SK-N-SH (cell line): Measurements from ENCODE around the gene ADAMTS9.

Source experiments
- CTCF ChIP-seq: fragments of 200-600 bp; sonication (generic); IDR thresholded peaks from 2 replicates; pipeline ENCODE4 v1.6.1; 2017; ENCODE audit warnings: antibody characterized with exemption, mild to moderate bottlenecking, moderate library complexity
- ELF1 ChIP-seq: IDR thresholded peaks from 2 replicates; pipeline ENCODE4 v1.4.0; 2012
- JUND ChIP-seq: IDR thresholded peaks from 2 replicates; pipeline ENCODE4 v1.4.0; 2012
- MEF2A ChIP-seq: IDR thresholded peaks from 2 replicates; pipeline ENCODE4 v1.4.0; 2012; ENCODE audit warnings: low read depth, borderline replicate concordance
- POLR2AphosphoS5 ChIP-seq: IDR thresholded peaks from 2 replicates; pipeline ENCODE4 v1.6.1; 2012; ENCODE audit warnings: low read depth, low read length
- SMC3 ChIP-seq: IDR thresholded peaks from 2 replicates; pipeline ENCODE4 v1.6.1; 2012; ENCODE audit warnings: low read depth, low read length, improper control_type of control experiment
- TAF1 ChIP-seq: IDR thresholded peaks from 2 replicates; pipeline ENCODE4 v1.6.1; 2012; ENCODE audit warnings: low read depth, mild to moderate bottlenecking, low read length, moderate library complexity, borderline replicate concordance
- TCF12 ChIP-seq: IDR thresholded peaks from 2 replicates; pipeline ENCODE4 v1.4.0; 2012
- TEAD4 ChIP-seq: IDR thresholded peaks from 2 replicates; pipeline ENCODE4 v1.4.0; 2012; ENCODE audit warnings: mild to moderate bottlenecking, borderline replicate concordance; ENCODE audit not compliant: insufficient read depth
- TF ChIP-seq, protein P1 (sequence below): IDR thresholded peaks from 2 replicates; pipeline ENCODE4 v1.4.0; 2012; ENCODE audit warnings: low read depth, borderline replicate concordance
- TF ChIP-seq, protein P2 (sequence below): IDR thresholded peaks from 2 replicates; pipeline ENCODE4; 2012

- TF ChIP-seq CTCF, result no peak
- no peak for TF ChIP-seq ELF1
- no peak for TF ChIP-seq POLR2AphosphoS5
- TF ChIP-seq JUND, result no peak
- no peak for TF ChIP-seq TCF12
- TF ChIP-seq, protein P1, sequence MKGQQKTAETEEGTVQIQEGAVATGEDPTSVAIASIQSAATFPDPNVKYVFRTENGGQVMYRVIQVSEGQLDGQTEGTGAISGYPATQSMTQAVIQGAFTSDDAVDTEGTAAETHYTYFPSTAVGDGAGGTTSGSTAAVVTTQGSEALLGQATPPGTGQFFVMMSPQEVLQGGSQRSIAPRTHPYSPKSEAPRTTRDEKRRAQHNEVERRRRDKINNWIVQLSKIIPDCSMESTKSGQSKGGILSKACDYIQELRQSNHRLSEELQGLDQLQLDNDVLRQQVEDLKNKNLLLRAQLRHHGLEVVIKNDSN, result no peak
- TF ChIP-seq MEF2A, result no peak
- TF ChIP-seq SMC3, result no peak
- TF ChIP-seq TAF1, result no peak
- no peak for TF ChIP-seq TEAD4
- TF ChIP-seq, protein P2, sequence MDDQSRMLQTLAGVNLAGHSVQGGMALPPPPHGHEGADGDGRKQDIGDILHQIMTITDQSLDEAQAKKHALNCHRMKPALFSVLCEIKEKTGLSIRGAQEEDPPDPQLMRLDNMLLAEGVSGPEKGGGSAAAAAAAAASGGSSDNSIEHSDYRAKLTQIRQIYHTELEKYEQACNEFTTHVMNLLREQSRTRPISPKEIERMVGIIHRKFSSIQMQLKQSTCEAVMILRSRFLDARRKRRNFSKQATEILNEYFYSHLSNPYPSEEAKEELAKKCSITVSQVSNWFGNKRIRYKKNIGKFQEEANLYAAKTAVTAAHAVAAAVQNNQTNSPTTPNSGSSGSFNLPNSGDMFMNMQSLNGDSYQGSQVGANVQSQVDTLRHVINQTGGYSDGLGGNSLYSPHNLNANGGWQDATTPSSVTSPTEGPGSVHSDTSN, result no peak
Measured at GRCh38 chr3:64473466-64473865, 214.3 kb downstream of the ADAMTS9 start.
